HG02840 (cell line): ENCODE results near the gene ABCC5.
"Not testable (repeated sequence)": the region's sequence is repeated elsewhere in the genome, so short reads cannot be mapped to it uniquely, and the experiment has no call there.

Experiments used
- ATAC-seq: cut with Tn5 transposase; IDR thresholded peaks from one replicate; pipeline ENCODE4 v1.9.1; 2021; ENCODE audit warnings: mild to moderate bottlenecking, moderate library complexity, moderate number of reproducible peaks; ENCODE audit not compliant: unreplicated experiment, low FRiP score

The ABCC5 gene

DNA sequence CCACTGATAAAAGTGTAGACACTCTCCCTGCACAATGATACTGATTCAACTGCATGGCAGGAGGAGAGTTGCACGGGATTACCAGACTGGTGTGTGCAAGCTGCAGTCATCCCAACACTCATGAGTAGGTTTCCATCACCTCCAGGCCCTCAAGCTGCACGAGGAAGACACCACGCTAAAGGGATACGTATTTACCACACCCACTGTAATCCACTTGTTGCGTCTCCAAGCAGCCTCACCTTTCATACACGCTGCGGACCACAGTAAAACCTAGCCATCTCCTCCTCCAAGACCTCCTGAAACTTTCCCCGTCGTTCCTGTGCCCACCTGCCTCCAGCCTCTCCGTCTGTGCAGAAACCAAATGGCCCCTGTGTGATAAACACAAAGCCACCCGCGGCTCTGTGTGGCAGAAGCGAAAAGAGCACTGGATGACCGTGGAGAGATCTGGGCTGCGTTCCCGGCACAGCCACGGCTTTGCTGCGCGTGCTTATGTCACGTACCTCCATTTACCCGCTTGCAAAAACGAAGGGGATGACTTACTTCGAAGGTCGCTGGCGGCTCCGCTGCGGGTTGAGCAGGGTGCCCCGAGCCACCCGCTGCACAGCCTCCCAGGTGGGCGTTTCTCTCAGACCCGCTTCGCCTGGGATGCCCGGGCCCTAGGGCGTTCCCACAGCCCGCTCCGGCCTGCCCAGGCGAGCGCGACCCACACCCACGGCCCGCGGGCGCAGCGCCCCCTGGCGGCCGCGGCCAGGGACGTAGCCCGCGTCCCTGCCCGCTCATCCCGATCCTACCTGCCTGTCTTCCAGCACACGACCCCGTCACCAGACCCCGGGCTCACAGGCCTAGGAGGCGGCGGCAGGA, 643 bp downstream of the ABCC5 start:
- ATAC-seq: peak; percentile 64

DNA sequence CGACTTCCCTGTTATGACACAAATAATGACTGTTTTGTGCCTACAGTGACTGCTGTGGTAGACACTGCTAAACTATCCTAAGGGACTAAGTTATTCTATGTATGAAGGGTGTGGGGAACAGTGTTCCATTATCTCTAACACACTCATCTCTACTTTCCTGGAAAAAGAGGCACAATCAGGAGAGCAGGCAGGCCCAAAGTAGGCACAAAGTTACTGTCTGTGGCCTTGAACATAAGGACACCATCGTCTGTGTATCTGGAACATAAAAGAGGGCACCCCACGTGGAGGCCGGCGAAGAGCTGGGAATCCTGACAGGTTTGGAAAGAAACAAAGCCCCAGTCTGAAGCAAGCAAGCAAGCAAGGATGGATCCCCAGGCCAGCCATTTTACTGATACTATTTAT, 1.5 kb downstream of the ABCC5 start:
- no peak for ATAC-seq

DNA sequence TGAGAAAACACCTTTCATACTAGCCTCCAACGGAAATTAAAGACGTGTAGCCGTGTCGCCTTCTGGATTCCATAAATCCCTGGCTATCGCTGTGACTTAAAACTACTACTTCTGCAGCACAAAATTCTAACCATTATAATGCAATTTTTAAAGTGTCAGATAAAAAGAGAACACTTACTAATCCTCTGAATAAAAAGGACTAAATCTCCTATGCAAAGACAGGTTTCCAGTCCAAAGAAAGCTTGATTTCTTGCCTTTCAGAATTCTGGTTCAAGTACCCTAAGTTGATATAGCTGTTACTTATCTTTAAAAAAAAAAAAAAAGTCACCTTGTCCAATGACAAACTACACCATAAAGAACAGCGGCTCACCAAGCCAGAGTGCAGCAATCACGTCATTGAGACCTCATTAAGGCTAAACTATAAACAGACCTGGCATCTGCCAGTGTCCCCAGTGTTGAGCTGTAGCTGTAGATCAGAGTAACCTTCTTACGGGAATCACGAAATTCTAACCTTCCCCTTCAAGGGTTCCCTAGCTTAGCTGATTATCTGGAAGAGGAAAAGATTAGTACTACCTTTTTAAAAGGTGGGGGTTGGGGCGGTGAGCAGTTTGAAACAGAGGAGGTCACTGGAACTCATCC, 2.2 kb downstream of the ABCC5 start:
- no peak for ATAC-seq

DNA sequence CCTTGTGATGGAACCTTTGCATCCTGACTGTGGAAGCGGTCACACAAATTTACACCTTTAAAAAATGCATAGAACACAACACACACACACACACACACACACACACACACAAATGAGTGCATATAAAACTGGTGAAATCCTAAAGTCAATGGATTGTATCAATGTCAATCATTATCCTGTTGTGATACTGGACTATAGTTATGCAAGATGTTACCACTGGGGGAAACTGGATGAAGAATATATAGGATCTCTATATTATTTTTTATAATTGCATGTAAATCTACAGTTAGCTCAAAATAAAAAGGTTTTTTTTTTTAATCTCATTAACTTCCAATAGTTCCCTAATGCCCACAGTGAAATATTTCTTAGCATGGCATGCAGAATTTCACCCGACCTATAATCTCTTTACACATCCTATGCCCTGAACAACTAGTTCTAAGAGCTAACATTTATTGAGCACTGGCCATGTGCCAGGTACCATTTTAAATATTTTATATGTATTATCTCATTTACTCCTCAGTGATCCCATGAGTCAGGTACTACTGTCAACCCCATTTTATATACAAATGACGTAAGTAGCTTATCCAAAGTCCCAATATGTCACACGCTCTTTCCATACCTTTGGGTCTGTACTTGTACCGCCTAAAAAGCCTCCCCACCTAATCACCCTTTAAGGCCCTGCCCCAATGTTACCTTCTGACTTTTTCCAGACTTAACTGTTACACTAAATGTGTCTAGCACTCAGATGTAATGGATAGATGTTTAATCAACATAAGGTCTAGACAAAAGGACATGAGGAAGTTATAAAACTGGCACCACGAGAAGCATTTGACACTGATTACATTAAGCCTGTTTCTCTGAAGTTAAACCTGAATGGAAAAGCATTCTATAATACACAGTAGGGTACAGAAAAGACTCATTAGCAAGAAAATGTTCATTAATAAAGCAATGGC, 5.5 kb downstream of the ABCC5 start:
- ATAC-seq: no peak

DNA sequence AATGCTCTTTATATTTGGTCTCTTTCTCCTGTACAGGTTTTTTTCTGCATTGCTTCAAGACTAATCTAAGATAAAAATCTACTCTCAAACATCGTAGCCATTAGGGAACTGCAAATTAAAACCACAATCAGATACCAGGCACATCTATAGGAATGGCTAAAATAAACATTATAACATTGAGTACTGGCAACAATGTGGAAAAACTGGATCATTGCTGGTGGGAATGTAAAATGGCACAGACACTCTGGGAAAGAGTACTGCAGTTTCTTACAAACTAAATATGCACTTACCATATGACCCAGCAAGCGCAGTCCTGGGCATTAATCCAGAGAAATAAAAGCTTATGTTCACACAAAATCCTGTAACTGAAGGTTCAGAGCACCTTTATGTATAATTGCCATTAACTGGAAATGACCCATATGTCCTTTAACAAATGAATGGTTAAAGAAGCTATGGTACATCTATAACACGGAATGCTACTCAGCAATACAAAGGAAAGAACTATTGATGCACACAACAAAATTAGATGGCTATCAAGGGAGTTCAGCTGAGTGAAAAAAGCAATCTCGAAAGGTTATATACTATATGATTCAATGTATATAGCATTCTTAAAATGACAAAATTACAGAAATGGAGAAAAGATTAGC, 6.3 kb downstream of the ABCC5 start:
- ATAC-seq: no peak

DNA sequence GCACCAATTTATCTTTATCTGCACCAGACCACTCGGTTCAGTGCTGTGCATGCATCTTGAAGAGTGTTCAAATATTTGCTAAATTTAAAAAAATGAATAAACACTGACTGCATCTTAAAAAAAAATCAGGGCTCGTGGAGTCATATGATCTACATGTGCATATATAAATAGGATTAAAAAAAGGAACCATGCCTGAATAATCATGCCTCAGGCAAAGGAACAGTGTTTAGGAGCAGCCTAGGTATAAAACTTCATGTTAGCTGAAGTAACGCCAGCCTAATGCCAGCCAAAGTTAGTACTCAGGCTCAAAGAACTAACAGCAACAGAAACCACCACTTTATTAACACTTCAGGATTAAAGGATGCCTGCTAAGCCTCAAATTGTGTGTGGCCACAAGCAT, 9.5 kb downstream of the ABCC5 start:
- no peak for ATAC-seq

DNA sequence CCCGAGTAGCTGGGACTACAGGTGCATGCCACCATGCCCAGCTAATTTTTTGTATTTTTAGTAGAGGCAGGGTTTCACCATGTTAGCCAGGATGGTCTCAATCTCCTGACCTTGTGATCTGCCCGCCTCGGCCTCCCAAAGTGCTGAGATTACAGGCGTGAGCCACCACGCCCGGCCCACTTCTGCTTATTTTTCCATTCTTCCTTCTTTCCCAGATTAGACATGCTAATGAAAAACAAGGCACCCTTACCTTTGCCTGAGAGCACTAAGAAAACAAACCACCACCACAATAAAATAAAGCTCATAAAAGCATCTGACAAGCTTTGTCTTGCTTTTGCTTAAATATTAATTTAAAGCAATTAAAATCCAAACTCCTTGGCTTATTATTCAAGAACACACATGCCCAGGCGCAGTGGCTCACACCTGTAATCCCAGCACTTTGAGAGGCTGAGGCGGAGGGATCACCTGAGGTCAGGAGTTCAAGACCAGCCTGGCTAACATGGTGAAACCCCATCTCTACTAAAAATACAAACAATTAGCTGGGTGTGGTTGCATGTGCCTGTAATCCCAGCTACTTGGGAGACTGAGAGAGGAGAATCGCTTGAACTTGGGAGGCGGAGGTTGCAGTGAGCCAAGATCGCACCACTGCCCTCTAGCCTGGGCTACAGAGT, 10.4 kb downstream of the ABCC5 start:
- not testable (repeated sequence) for ATAC-seq

DNA sequence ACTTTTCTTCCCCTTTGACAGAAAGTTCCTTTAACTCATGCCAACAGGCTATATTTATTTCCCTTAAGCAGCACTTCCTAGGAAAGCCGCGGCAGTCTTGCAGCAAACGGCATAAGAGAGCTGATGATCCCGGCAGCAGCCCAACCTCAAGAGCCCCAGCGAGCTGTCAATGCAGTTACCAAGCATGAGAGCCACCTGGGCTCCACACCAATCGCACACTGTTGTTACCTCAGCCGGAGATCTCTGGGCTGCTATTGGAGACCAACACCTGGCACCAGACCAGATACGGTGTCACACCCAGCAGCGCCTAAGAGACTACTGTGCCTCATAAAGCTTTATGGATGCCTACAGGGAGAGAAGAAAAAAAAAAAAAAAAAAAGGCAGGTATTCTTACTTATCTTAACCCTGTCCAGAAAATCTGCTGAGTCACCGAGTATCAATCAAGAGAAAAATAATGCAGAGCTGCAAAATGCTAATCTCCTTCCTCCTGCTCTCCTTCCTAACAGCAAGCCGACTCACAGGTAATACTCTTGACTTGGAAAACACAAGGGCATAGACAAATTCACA, 11.7 kb downstream of the ABCC5 start:
- peak; percentile 62 for ATAC-seq

DNA sequence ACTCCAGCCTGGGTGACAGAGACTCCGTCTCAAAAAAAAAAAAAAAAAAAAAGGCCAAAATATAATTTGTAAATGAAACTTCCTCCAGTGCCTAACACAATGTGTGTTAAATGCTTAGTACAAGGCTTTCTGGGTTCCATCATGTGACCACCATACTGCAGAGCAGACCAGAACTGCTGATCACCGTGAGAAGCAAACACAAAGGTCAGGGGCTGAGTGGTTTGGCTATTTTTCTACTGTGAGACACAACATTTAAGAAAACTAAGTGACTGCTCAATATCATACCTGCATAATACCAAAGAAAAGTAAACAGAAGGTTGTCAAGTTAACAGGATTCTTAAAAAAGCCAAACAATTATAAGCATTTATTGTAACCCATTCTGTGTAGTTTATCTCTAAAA, 13.2 kb downstream of the ABCC5 start:
- ATAC-seq: no peak

DNA sequence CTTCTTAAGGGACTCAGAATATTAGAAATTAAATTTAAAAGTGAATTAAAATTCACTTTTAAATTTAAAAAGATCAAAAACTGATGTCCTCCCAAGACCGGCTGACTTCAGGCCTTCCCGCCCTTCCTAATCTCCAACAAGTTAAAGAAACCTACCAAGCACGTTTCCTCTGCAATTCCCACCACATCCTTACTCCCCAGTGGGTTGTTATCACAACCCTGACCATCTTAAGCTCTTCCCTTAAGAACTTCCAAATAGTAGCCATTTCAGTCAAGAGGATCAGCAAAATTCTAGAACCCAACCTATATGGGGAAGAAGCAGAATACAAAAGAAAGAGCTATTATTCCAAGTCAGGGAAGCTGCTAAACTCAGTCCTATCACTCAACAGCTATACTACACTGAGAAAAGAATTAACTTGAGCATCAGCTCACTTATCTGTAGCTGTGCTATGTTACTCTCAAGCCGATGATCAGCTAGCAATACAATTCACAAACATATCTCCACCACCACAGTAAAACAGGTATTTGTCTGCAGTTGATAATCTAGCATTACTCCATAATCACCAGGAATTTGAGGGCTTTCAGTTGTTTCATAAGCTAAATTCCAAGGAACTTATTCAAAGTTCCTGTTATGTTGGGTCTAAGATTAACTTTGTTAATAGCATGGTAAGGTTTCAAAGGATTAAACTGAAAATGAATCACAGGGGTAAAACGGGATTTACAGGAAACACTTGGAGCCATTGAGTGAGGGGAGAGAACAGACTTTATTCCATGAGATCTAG, 14.3 kb downstream of the ABCC5 start:
- no peak for ATAC-seq

DNA sequence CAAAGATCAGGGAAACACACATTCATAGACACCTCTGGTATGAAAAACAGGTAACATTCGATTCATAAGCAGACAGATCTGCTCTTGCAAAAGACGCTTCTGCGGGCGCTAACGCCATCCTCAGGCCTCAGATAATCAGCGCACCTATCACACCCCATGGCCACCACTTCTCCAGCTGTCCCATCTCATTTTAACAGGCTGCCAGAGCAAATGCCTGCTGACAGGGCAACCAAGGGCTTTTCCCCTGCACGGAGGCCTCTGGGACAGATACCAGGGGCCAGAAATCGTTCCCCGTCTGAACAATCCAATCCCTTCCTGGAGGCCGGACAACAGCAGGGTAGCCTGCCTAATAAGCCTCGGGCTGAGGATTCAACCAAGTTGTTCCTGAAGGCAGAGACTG, 15.2 kb downstream of the ABCC5 start:
- ATAC-seq: no peak

DNA sequence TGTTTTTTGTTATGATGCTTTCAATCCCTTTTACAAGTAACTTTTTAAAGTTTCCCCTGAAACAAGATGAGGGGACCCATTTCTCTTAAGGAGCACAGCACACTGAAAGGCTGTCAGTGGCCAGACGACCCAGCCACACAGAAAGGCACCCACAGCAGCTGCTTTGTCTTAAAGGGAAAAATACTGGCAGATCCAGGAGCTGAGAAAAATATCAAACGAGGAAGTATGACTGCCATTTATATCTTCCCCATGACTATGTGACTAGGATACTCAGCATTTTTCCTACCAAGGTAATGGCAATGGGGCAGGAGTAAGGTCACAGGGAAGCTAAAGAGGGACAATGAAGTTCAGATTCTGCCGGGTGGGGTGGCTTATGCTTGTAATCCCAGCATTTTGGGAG, 15.9 kb downstream of the ABCC5 start:
- ATAC-seq: no peak

DNA sequence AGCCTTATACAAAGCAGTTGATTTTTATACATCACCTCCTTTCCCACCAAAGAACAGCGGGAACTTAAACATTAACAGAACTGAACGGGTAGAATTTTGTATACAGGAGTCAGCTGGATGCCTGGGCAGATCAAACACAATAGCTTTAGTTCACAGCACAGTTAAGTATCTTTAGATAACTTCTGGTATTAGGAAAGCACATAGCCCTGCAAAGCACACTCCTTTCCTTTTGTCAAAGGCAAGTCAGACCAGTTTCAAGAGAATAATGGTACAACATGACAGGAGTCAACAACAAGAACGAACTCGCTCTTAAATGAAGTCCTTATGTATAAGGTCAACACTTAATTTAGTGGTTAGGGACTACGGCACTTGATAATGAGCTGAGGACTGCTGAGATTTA, 26.3 kb downstream of the ABCC5 start:
- ATAC-seq: no peak

DNA sequence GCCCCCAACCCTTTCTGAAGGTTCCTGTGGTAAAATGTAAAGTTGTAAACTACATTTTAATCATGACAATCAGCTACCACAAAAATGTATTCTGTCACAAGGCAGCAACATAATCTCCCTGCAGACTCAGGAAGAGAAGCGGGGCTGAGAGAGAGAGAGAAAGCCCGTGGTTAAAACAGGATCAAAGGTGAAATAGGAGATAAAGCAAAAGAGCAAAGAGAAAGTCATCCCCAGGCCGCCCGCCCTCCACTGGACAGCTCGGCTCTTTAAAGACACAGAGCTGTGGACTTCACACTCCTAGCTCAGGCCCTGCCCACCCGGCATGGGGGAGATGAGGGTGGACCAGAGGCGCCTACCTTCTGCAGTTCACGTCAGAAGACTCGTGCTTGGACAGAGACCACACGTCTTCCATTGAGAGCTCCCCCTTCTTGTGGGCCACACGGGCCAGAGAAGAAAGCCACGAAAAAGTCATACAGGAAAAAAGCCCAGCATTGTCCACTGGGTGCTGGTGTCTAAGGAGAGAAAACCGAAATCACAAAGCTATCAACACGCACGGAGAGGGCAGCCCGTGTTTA, 29.4 kb downstream of the ABCC5 start:
- ATAC-seq: no peak

DNA sequence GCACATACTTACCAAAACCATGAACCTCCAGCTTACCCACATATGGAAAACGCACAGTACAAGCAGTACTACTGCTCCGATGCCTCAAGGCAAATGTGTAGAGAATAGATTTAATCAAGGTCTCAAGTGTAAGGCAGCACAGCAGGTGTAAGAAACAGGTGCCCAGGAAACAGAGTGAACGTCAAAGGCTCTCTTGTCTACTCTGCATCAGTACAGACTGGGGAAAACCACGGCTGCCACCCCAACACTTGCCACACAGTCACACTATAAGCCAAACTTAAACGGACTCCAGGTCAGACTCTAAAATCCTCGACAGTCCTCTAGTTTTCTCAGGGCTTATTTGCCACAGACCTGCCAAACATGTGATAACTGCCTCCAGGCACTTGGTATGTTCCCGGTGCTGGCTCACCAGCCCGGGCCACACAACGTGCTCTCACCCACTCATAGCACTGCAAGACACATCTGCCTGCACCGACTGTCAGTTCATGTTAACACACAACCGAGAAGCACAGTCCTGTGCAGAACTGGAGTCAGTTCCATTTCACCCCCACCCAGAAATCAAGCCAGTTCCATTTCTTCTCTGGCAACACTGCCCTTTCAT, 30.6 kb downstream of the ABCC5 start:
- no peak for ATAC-seq

DNA sequence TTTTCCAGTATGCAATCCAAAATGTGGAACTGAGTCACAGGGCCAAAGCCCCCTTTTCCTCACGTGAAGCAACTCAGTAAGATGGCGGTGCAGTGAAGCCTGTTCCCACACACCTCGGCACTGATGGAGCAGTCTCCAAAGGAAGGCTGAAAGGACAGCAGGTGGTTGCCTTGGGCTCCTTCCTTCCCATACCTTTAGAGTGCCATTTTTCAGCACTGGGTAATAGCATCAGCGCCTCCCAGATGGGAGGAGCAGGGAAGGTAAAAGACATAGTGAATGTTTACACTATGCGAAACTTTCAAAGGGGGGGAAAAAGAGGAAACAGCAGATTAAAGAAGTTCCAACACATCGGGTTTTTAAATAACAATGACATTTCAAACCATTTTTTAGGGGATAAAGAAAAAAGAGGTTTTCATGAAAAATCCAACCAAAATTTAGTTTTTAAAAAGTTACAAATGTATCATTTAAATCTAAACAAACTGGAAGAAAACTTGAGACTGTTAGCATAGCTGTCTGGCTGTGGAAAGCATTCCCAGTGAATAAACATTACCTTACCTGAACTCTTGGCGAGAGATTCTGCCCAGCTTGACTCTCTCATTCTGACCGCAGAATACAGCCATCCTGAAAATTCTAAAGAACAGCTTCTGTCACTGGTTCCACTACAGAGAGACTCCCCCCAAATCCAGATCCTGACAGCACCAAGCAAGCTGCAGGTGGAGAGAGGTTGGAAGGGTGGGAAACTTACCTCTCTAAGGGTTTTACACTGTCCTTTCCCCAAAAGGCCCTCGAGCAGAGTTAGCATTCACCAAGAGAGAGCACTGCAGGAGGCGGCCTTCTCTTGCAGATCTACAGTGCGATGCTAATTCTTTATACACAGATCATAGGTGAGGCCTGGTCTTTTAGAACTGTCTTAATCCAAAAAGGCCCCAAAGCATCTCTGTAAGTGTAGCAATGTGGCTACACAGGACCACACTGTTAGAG, 32.6 kb downstream of the ABCC5 start:
- ATAC-seq: no peak

DNA sequence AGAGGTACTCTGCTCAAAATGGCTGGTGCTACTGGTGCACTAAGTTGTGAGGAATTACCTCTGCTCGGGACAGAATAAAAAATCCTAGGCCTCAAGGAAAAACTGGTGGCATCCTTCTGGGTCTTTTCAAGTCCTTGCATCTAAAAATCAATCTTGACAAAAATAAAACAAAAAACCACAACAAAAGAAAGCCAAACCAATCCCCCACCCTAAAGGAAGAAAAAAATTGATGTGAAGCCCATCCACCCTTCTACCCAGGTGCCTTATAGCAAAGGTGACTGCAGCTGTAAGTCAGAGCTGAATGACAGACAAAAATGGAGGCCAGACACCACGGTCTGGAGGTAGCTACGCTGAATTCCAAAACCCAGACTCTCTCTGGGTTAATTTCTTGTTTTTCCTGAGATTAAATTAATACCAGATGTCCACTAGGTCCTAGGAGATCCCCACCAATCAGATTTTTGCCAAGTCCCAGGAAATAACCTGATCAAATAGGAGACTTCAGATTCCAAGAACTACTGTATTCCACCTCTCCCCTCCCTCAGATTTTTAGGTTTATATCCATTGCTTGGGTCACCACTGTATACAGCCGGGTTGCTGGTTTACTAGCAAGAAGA, 33.5 kb downstream of the ABCC5 start:
- no peak for ATAC-seq
